ENCODE data around the gene UMPS. TPM values are rescaled to one million over a fixed set of nuclear protein-coding genes. Genes with fewer than 3 reads are reported as not detected.

UMPS gene
- total and polyA plus RNA-seq, 2 donors (not counting 1 experiment from before 2014, with no cell fraction given): 6.6 to 21.4 TPM

GRCh38 chr3:124774841-124775402 is 44.7 kb downstream of the UMPS start:
- WGBS (ENCODE audit: insufficient coverage): 89% methylated on average over 7 of the region's 7 CpGs
- H3K4me1 Mint-ChIP-seq: no peaks in the 10 kb centered on the region
- H3K4me3 ChIP-seq (ENCODE audit: control extremely low read depth in 1 of 5, extremely low read depth in 1 of 5, insufficient read depth in 1 of 5, low read depth in 2 of 5, low read length in 4 of 5): no peak overlapping the region
- no peak overlapping the region for H3K4me2 ChIP-seq (replicated peaks; ENCODE audit: low read depth, low read length, poor library complexity, severe bottlenecking)
- H3K9ac ChIP-seq (ENCODE audit: low read length): no peak overlapping the region
- H3K9me3 Mint-ChIP-seq (ENCODE audit: insufficient read depth): no peaks in the 10 kb centered on the region
- no peaks in the 10 kb centered on the region for H4K20me1 ChIP-seq (ENCODE audit: control insufficient read depth, insufficient read depth, low read length, poor library complexity, severe bottlenecking)
- H3K27ac ChIP-seq (ENCODE audit: low read length in 2 of 2): no peak overlapping the region
- no peaks in the 10 kb centered on the region for H3K36me3 ChIP-seq (replicated peaks in 1 of 2; ENCODE audit: control extremely low read depth in 1 of 2, control insufficient read depth in 1 of 2, extremely low read depth in 1 of 2, insufficient read depth in 2 of 2, low read length in 1 of 2)
- peaks cover 54% of the 10 kb centered on the region for H3K27me3 Mint-ChIP-seq
- H3K27me3 ChIP-seq (replicated peaks in 1 of 4; ENCODE audit: control extremely low read depth in 1 of 4, control insufficient read depth in 3 of 4, insufficient read depth in 4 of 4, low read length in 3 of 4): peaks cover 0 to 9% (median 4%) of the 10 kb centered on the region in 4 experiments
- TF ChIP-seq CTCF (IDR thresholded peaks at IDR 0.05) (no peak), EZH2 (IDR thresholded peaks at IDR 0.05; ENCODE audit: borderline replicate concordance, insufficient read depth, low read depth, low read length, poor library complexity, severe bottlenecking) (no peak)
- H3K4me3 Mint-ChIP-seq: no peak overlapping the region
- DNase-seq: no peak
- ATAC-seq (ENCODE audit: low read depth): no peak
- intact Hi-C loops (cut with micrococcal nuclease): no loop called here
- no peaks in the 10 kb centered on the region for H3K79me2 ChIP-seq (ENCODE audit: control insufficient read depth, insufficient read depth, low read length)
- H3K27ac Mint-ChIP-seq: no peak overlapping the region
- no peaks in the 10 kb centered on the region for H3K9me3 ChIP-seq (ENCODE audit: control extremely low read depth in 1 of 3, control insufficient read depth in 2 of 3, insufficient read depth in 1 of 3, low read length in 2 of 3)
- ChIA-PET CTCF (no interaction called here), POLR2A (no interaction called here)
- H3K4me1 ChIP-seq (ENCODE audit: control insufficient read depth in 2 of 2, insufficient read depth in 2 of 2, low read length in 2 of 2): no peaks in the 10 kb centered on the region
- no peak overlapping the region for H2AFZ ChIP-seq (ENCODE audit: insufficient read depth, low read depth, low read length, poor library complexity, severe bottlenecking)

- H3K9ac ChIP-seq (ENCODE audit: low read length): no peak overlapping the region
- ATAC-seq (ENCODE audit: low read depth): no peak
- H3K36me3 ChIP-seq (replicated peaks in 1 of 2; ENCODE audit: control extremely low read depth in 1 of 2, control insufficient read depth in 1 of 2, extremely low read depth in 1 of 2, insufficient read depth in 2 of 2, low read length in 1 of 2): no peaks in the 10 kb centered on the region
- Mint-ChIP-seq H3K27ac (no peak overlapping the region), H3K9me3 (ENCODE audit: insufficient read depth) (no peaks in the 10 kb centered on the region), H3K4me3 (no peak overlapping the region), H3K4me1 (no peaks in the 10 kb centered on the region), H3K27me3 (peaks cover 46% of the 10 kb centered on the region)
- H3K27me3 ChIP-seq (replicated peaks in 1 of 4; ENCODE audit: control extremely low read depth in 1 of 4, control insufficient read depth in 3 of 4, insufficient read depth in 4 of 4, low read length in 3 of 4): peaks cover 0 to 9% (median 3%) of the 10 kb centered on the region in 4 experiments
- intact Hi-C loops (cut with micrococcal nuclease): no loop called here
- H3K4me3 ChIP-seq (ENCODE audit: control extremely low read depth in 1 of 5, extremely low read depth in 1 of 5, insufficient read depth in 1 of 5, low read depth in 2 of 5, low read length in 4 of 5): no peak overlapping the region
- H3K27ac ChIP-seq (ENCODE audit: low read length in 2 of 2): no peak overlapping the region
- no peaks in the 10 kb centered on the region for H3K9me3 ChIP-seq (ENCODE audit: control extremely low read depth in 1 of 3, control insufficient read depth in 2 of 3, insufficient read depth in 1 of 3, low read length in 2 of 3)
- TF ChIP-seq EZH2 (IDR thresholded peaks at IDR 0.05; ENCODE audit: borderline replicate concordance, insufficient read depth, low read depth, low read length, poor library complexity, severe bottlenecking) (no peak), CTCF (IDR thresholded peaks at IDR 0.05) (no peak)
- no peaks in the 10 kb centered on the region for H3K79me2 ChIP-seq (ENCODE audit: control insufficient read depth, insufficient read depth, low read length)
- H3K4me2 ChIP-seq (replicated peaks; ENCODE audit: low read depth, low read length, poor library complexity, severe bottlenecking): no peak overlapping the region
- CTCF ChIA-PET: no interaction called here
- WGBS (ENCODE audit: insufficient coverage): 98% methylated on average over 8 of the region's 9 CpGs
- H4K20me1 ChIP-seq (ENCODE audit: control insufficient read depth, insufficient read depth, low read length, poor library complexity, severe bottlenecking): no peaks in the 10 kb centered on the region
- POLR2A ChIA-PET: no interaction called here
- H2AFZ ChIP-seq (ENCODE audit: insufficient read depth, low read depth, low read length, poor library complexity, severe bottlenecking): no peak overlapping the region
- DNase-seq: no peak
- no peaks in the 10 kb centered on the region for H3K4me1 ChIP-seq (ENCODE audit: control insufficient read depth in 2 of 2, insufficient read depth in 2 of 2, low read length in 2 of 2)
These were observed 45.6 kb downstream of the UMPS start for GRCh38 chr3:124775877-124776276.
